Progenitor cell of endocrine pancreas (in vitro differentiated cells): ENCODE results near the gene USP5. TPM values are rescaled to one million over a fixed set of nuclear protein-coding genes. Genes with fewer than 3 reads are reported as not detected.

Experiments
- DNase-seq: peaks from one replicate; pipeline ENCODE4 v3.0.0; 2021; ENCODE audit warnings: low spot score; ENCODE audit not compliant: unreplicated experiment
- H3K27ac Mint-ChIP-seq: 2 replicates; pipeline ENCODE4 v1.8.0; 2021; ENCODE audit warnings: mild to moderate bottlenecking, moderate library complexity, mixed read lengths
- H3K27me3 Mint-ChIP-seq: 2 replicates; pipeline ENCODE4 v1.8.0; 2021; ENCODE audit warnings: mixed read lengths
- H3K36me3 Mint-ChIP-seq: 2 replicates; pipeline ENCODE4 v1.8.0; 2022; ENCODE audit warnings: mixed read lengths; ENCODE audit not compliant: insufficient read depth
- H3K4me1 Mint-ChIP-seq: 2 replicates; pipeline ENCODE4 v1.8.0; 2021; ENCODE audit warnings: low read depth, mixed read lengths
- H3K4me3 Mint-ChIP-seq: 2 replicates; pipeline ENCODE4 v1.8.0; 2021; ENCODE audit warnings: low read depth, mild to moderate bottlenecking, moderate library complexity, mixed read lengths
- H3K9me3 Mint-ChIP-seq: 2 replicates; pipeline ENCODE4 v1.8.0; 2021; ENCODE audit warnings: low read depth, mixed read lengths
- CTCF ChIP-seq: fragments of 200-600 bp; sonication (generic); IDR thresholded peaks from one replicate; pipeline ENCODE4 v1.5.0; 2021; ENCODE audit warnings: antibody characterized with exemption, mild to moderate bottlenecking; ENCODE audit not compliant: unreplicated experiment
- total RNA-seq: library from RNA; stranded (reverse); gene quantifications from 2 replicates; pipeline ENCODE4 v1.2.1, GENCODE V29; 2021

USP5 gene
- total RNA-seq, 1 donor from 2014 or later = 185 TPM

DNA sequence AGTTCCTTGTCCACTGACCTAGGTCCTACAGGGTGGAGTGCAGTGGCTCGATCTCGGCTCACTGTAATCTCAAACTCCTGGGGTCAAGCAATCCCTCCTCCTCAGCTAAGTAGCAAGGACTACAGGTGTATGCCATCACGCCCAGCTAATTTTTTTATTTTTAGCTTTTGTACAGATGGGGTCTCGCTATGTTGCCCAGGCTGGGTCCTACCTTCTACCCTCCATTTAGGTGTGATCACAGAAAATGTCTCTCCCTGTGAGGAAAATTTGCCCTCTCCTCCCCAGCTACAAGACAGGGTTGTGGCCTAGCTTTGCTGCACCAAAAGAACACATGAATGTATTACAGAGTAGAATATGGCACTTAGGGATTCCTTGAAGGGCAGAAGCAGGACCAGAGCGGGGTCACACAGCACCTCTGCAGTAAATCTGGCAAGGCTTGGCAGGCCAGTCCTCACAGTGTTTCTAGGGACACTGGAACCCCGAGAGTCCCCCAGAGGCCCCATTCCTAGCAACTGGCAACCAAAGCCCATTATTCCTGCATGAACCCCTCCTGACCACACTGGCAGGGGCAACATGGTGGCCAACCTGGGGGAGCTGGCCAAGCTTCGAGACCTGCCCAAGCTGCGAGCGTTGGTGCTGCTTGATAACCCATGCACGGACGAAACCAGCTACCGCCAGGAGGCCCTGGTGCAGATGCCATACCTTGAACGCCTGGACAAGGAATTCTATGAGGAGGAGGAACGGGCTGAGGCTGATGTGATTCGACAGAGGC, 60.4 kb downstream of the USP5 start:
- DNase-seq = no peak
- Mint-ChIP-seq H3K27ac (no peak overlapping the region), H3K9me3 (no peaks in the 10 kb centered on the region), H3K27me3 (peaks cover 29% of the 10 kb centered on the region), H3K4me3 (peak overlapping the region; percentile 86), H3K36me3 (peaks cover 1% of the 10 kb centered on the region), H3K4me1 (peaks cover 22% of the 10 kb centered on the region)
- no peak for TF ChIP-seq CTCF

DNA sequence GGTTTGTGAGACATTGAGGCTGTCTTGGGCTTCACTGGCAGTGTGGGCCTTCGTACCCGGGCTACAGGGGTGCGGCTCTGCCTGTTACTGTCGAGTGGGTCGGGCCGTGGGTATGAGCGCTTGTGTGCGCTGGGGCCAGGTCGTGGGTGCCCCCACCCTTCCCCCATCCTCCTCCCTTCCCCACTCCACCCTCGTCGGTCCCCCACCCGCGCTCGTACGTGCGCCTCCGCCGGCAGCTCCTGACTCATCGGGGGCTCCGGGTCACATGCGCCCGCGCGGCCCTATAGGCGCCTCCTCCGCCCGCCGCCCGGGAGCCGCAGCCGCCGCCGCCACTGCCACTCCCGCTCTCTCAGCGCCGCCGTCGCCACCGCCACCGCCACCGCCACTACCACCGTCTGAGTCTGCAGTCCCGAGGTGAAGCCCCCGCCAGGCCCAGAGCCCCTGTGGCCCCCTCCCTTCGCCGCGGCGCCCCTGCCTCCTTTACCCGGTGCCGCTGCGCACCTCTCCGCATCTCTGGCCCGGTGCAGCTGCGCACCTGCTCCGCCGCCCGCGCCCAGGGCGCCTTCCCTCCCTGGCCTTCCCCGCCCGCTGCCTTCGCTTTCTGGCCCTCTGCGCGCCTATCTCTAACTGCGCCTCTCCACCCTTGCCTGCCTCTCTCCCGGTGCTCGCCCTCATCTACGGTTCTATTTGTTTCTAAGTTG, 62.4 kb downstream of the USP5 start, which contains the start of gene ENO2:
Gene ENO2 (plus strand): TSS at position 335 of the 701 bp plus-strand sequence. CDS start 1,253 bp downstream, outside the sequence.
- Mint-ChIP-seq H3K27me3 (peaks cover 29% of the 10 kb centered on the region), H3K4me1 (peaks cover 22% of the 10 kb centered on the region)

GRCh38 chr12:6914947-6915788, 63.2 kb downstream of the USP5 start:
- TF ChIP-seq CTCF = no peak
- Mint-ChIP-seq H3K9me3 (no peaks in the 10 kb centered on the region), H3K4me1 (peaks cover 22% of the 10 kb centered on the region), H3K27ac (peak overlapping the region; percentile 85), H3K27me3 (peaks cover 29% of the 10 kb centered on the region), H3K36me3 (peaks cover 10% of the 10 kb centered on the region), H3K4me3 (peak overlapping the region; percentile 86)
- no peak for DNase-seq

More for the DNA sequence above, 62.4 kb downstream of the USP5 start, which contains the start of gene ENO2:
- Mint-ChIP-seq H3K36me3 (peaks cover 5% of the 10 kb centered on the region), H3K9me3 (no peaks in the 10 kb centered on the region), H3K4me3 (peak within 1 kb of the TSS; percentile 86), H3K27ac (peak within 1 kb of the TSS; percentile 85)
- TF ChIP-seq CTCF = no peak
- DNase-seq = peak; percentile 56

GRCh38 chr12:6915789-6916285, 63.9 kb downstream of the USP5 start:
- H3K4me3 Mint-ChIP-seq = peak overlapping the region; percentile 86
- no peak for TF ChIP-seq CTCF
- DNase-seq = no peak
- peaks cover 10% of the 10 kb centered on the region for H3K36me3 Mint-ChIP-seq
- no peaks in the 10 kb centered on the region for H3K9me3 Mint-ChIP-seq
- H3K27me3 Mint-ChIP-seq = peaks cover 28% of the 10 kb centered on the region
- H3K27ac Mint-ChIP-seq = no peak overlapping the region
- peaks cover 22% of the 10 kb centered on the region for H3K4me1 Mint-ChIP-seq

Other genes with a start within 250 kb of the USP5 start
- 370 and 406 TPM in 2 replicates for gene CHD4, start 244.8 kb upstream of the USP5 start, total RNA-seq
- gene LPAR5, start 216.2 kb upstream of the USP5 start, total RNA-seq = 0.27 TPM in 1 of 2 replicates, not detected in the other
- 5.0 and 5.6 TPM in 2 replicates for gene ACRBP, start 204.7 kb upstream of the USP5 start, total RNA-seq
- 105 and 110 TPM in 2 replicates for gene ING4, start 189.0 kb upstream of the USP5 start, total RNA-seq
- gene ZNF384, start 162.8 kb upstream of the USP5 start, total RNA-seq = 159 and 164 TPM in 2 replicates
- gene PIANP, start 151.3 kb upstream of the USP5 start, total RNA-seq = 2.0 and 2.4 TPM in 2 replicates
- gene COPS7A, start 128.1 kb upstream of the USP5 start, total RNA-seq = 42.6 and 45.5 TPM in 2 replicates
- 281 and 305 TPM in 2 replicates for gene MLF2, start 99.0 kb upstream of the USP5 start, total RNA-seq
- 414 and 480 TPM in 2 replicates for gene PTMS, start 85.8 kb upstream of the USP5 start, total RNA-seq
- 2.2 and 2.5 TPM in 2 replicates for gene LAG3, start 79.6 kb upstream of the USP5 start, total RNA-seq
- gene CD4, start 62.6 kb upstream of the USP5 start, total RNA-seq = 1.5 and 2.1 TPM in 2 replicates
- gene GPR162, start 30.3 kb upstream of the USP5 start, total RNA-seq = 5.5 and 6.3 TPM in 2 replicates
- 30.6 TPM in 2 replicates for gene P3H3, start 23.7 kb upstream of the USP5 start, total RNA-seq
- 5.6 and 7.0 TPM in 2 replicates for gene GNB3, start 11.2 kb upstream of the USP5 start, total RNA-seq
- gene CDCA3, start 864 bp upstream of the USP5 start, total RNA-seq = 36.1 and 40.6 TPM in 2 replicates
- gene TPI1, start 15.4 kb downstream of the USP5 start, total RNA-seq = 498 and 505 TPM in 2 replicates
- gene SPSB2, start 21.2 kb downstream of the USP5 start, total RNA-seq = 11.7 and 15.7 TPM in 2 replicates
- gene LRRC23, start 52.7 kb downstream of the USP5 start, total RNA-seq = 20.7 and 21.5 TPM in 2 replicates
- 77.9 and 79.0 TPM in 2 replicates for gene ENO2, start 62.4 kb downstream of the USP5 start, total RNA-seq
- gene ATN1, start 75.8 kb downstream of the USP5 start, total RNA-seq = 226 and 250 TPM in 2 replicates
- not detected in 2 replicates for gene RNU7-1, start 91.7 kb downstream of the USP5 start, total RNA-seq
- gene C12orf57, start 91.9 kb downstream of the USP5 start, total RNA-seq = 268 and 277 TPM in 2 replicates
- gene PTPN6, start 99.2 kb downstream of the USP5 start, total RNA-seq = 65.4 and 70.2 TPM in 2 replicates
- 339 and 353 TPM in 2 replicates for gene PHB2, start 118.5 kb downstream of the USP5 start, total RNA-seq
- 67.9 and 73.1 TPM in 2 replicates for gene EMG1, start 118.8 kb downstream of the USP5 start, total RNA-seq
- gene LPCAT3, start 166.3 kb downstream of the USP5 start, total RNA-seq = 77.9 and 81.8 TPM in 2 replicates
- 4.1 and 4.8 TPM in 2 replicates for gene C1S, start 208.6 kb downstream of the USP5 start, total RNA-seq
- 10.2 and 10.3 TPM in 2 replicates for gene C1R, start 240.3 kb downstream of the USP5 start, total RNA-seq